Stimulated activated naive CD8-positive, alpha-beta T cell treated with anti-CD3 and anti-CD28 coated beads, Interleukin-15, Interleukin-2, amounts not matched to agents 100 ng/mL and 50 ng/mL, for 24 hours (primary cell): ENCODE results near the gene GAS2.

Source experiments
- H3K27ac Mint-ChIP-seq: one replicate; pipeline ENCODE4 v1.8.0; 2021; ENCODE audit warnings: mild to moderate bottlenecking, mixed read lengths
- H3K27me3 Mint-ChIP-seq: one replicate; pipeline ENCODE4 v1.8.0; 2021; ENCODE audit warnings: mixed read lengths
- H3K36me3 Mint-ChIP-seq: one replicate; pipeline ENCODE4 v1.8.0; 2021; ENCODE audit warnings: low read depth, mixed read lengths
- H3K4me1 Mint-ChIP-seq: one replicate; pipeline ENCODE4 v1.8.0; 2021; ENCODE audit warnings: low read depth, mixed read lengths
- H3K4me3 Mint-ChIP-seq: one replicate; pipeline ENCODE4 v1.8.0; 2021; ENCODE audit warnings: mild to moderate bottlenecking, mixed read lengths
- H3K9me3 Mint-ChIP-seq: one replicate; pipeline ENCODE4 v1.8.0; 2021; ENCODE audit warnings: mixed read lengths

Gene GAS2

GRCh38 chr11:22809893-22810292 is 143.5 kb downstream of the GAS2 start:
- Mint-ChIP-seq H3K36me3 (no peaks in the 10 kb centered on the region), H3K9me3 (peaks cover 8% of the 10 kb centered on the region), H3K4me3 (no peak overlapping the region), H3K27me3 (no peaks in the 10 kb centered on the region), H3K27ac (no peak overlapping the region), H3K4me1 (peaks cover 10% of the 10 kb centered on the region)

DNA sequence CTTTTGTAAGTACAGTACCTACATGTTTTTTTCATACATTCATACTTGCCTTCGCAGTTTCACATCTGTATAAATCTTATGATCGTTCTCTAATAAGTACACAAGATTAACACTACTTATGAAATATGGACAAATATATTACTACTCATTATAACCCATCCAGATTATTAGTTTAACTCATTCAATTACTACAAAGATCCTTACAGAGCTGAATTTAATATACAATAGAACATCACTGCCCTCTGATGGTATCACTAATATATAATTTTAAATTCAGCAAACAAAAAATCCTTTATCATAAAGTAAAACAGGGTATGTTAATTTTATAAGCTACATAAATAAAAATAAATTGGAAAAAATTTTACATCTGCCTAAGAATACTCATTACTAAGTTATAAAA is 155.8 kb downstream of the GAS2 start:
- Mint-ChIP-seq H3K27ac (no peak overlapping the region), H3K9me3 (peaks cover 11% of the 10 kb centered on the region), H3K4me1 (peaks cover 2% of the 10 kb centered on the region), H3K4me3 (no peak overlapping the region), H3K36me3 (peaks cover 83% of the 10 kb centered on the region), H3K27me3 (no peaks in the 10 kb centered on the region)

DNA sequence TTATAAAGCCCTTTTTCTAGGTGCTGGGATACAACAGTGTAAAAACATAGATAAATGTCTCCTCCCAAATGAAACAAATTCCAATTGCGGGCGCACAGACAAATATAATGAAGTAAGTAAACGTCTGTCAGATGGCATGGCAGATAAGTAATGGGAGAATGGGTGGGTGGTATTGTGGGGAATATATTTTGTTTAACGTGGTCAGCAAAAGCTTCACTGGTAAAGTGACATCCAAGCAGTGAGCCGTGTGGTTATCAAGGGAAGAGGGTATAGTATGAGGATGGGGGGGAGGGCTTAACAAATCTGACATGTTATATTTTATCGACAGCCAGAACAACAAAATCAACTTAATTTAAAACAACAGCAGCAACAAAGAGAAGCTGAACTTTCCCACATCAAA is 162.0 kb downstream of the GAS2 start:
- no peaks in the 10 kb centered on the region for H3K9me3 Mint-ChIP-seq
- H3K4me3 Mint-ChIP-seq, result peak overlapping the region; percentile 86
- H3K27ac Mint-ChIP-seq, result peak overlapping the region; percentile 66
- peaks cover 29% of the 10 kb centered on the region for H3K36me3 Mint-ChIP-seq
- no peaks in the 10 kb centered on the region for H3K27me3 Mint-ChIP-seq
- peaks cover 16% of the 10 kb centered on the region for H3K4me1 Mint-ChIP-seq

DNA sequence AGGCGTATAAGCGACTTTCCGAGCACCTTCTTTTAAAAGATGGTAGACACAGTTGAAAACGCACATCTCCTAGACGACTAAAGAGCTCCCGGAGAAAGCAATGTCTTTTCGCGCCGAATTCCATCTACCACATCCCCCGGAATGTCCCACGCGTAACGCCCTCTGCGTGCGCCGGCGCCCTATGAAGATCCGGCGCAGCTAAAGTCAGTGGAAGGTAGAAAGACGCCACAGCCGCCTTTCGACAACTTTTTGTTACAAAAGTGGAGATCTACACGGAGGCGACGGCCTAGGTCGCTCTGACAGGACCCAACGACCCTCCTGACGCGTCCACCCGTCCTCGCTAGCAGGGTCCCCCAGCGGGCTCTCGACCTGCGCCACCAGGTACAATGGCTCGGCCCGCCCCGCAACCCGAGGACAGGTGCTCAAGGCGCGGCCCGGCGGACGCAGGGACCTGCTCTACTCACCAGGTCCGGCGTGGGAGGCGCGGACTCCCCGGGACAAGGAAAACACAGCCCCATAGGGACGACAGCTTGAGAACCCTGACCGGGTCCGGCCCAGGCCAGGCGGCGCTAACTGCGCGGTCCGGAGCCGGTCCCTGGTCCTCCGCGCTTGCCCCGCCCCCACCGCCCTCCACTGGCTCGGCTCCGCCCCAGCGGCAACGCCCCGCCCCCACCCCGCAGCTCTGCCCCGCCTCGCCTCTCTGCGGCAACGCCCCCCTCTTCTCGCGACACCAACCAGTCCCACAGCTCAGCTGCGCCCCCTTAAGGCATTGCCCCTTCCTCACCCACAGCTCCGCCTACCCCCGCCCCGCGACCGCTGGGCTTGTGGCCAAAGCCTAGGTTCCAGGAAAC is 163.0 kb downstream of the GAS2 start, which contains the start of gene SVIP:
Gene SVIP (minus strand): TSS at position 571 of the 851 bp plus-strand sequence. CDS start 53 bp downstream, at position 518.
- Mint-ChIP-seq H3K27ac (peak within 1 kb of the TSS; percentile 86), H3K36me3 (peaks cover 26% of the 10 kb centered on the region), H3K4me1 (peaks cover 16% of the 10 kb centered on the region), H3K4me3 (peak within 1 kb of the TSS; percentile 86), H3K9me3 (no peaks in the 10 kb centered on the region), H3K27me3 (no peaks in the 10 kb centered on the region)

DNA sequence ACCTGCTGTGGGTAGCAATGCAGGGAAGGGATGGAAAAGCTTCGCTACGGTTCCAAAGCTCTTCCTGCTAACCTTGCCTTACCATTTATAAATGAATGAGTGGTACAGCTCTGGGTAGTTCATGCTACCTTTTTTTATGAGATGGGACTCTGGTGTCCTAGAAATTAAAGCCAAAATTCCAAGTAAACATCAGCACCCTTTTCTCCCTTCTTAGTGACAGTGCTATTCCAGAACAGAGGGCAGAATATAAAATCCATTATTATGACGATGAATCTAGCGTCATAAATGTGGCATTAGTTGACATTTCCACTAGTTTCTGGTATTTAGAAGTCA is 163.6 kb downstream of the GAS2 start:
- Mint-ChIP-seq H3K27ac (peak overlapping the region; percentile 31), H3K4me1 (peaks cover 16% of the 10 kb centered on the region), H3K4me3 (peak overlapping the region; percentile 86), H3K9me3 (no peaks in the 10 kb centered on the region), H3K27me3 (no peaks in the 10 kb centered on the region), H3K36me3 (peaks cover 20% of the 10 kb centered on the region)

DNA sequence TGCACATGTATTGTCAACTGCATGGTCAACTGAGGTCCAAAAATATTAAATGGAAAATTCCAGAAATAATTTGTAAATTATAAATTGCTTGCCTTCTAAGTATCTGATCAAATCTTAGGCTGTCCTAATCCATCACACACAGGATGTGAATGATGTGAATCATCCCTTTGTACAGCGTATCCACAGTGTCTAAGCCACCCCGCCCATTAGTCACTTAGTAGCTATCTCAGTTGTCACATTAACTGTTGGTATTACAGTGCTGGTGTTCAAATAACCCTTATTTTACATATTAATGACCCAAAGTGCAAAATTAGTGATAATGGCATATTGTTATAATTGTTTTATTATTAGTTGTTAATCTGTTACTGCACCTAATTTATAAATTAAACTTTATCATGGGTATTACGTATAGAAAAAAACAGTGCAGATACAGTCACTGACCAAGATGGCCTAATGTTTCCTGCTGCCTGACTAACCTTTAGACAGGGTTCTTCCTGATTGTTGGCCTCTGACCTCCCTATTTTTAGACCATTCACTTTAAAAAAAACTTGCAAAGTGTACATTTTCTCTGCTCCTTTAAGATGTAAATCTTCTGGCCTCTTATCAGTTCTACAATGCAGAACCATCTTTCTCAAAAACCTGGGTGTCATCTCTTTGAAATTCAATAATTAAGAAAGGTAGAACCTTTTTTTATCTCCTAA is 166.1 kb downstream of the GAS2 start:
- Mint-ChIP-seq H3K4me1 (peaks cover 13% of the 10 kb centered on the region), H3K36me3 (peaks cover 3% of the 10 kb centered on the region), H3K27me3 (no peaks in the 10 kb centered on the region), H3K27ac (no peak overlapping the region), H3K4me3 (no peak overlapping the region), H3K9me3 (no peaks in the 10 kb centered on the region)

DNA sequence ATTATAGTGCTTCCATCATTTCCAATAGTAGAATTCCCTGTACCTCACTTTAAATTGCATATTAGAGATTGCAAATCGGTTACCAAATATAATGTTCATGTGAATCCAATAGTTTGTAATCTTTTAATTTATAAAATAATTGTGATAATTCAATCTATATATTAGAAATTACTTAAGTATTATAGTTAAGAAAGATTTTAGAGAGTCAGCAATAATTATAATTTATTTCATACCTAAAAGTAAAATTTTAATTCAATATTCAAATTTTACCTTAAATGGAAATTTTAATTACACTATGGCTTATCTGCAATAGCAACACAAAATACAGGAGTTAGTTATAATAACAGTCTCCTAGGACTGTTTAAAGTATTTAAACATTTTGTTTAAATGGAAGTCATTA is 180.3 kb downstream of the GAS2 start:
- Mint-ChIP-seq H3K4me1 (no peaks in the 10 kb centered on the region), H3K27ac (no peak overlapping the region), H3K4me3 (no peak overlapping the region), H3K9me3 (no peaks in the 10 kb centered on the region), H3K27me3 (no peaks in the 10 kb centered on the region), H3K36me3 (peaks cover 5% of the 10 kb centered on the region)

- H3K4me3 Mint-ChIP-seq, result no peak overlapping the region
Measured at GRCh38 chr11:22851477-22851876, 185.1 kb downstream of the GAS2 start.

GRCh38 chr11:22859756-22860155 is 193.3 kb downstream of the GAS2 start:
- Mint-ChIP-seq H3K4me3 (no peak overlapping the region), H3K9me3 (no peaks in the 10 kb centered on the region), H3K27ac (no peak overlapping the region), H3K27me3 (no peaks in the 10 kb centered on the region), H3K4me1 (no peaks in the 10 kb centered on the region), H3K36me3 (peaks cover 3% of the 10 kb centered on the region)

More at GRCh38 chr11:22851477-22851876, 185.1 kb downstream of the GAS2 start:
- H3K9me3 Mint-ChIP-seq, result peaks cover 5% of the 10 kb centered on the region
- no peak overlapping the region for H3K27ac Mint-ChIP-seq
- no peaks in the 10 kb centered on the region for H3K4me1 Mint-ChIP-seq
- H3K36me3 Mint-ChIP-seq, result no peaks in the 10 kb centered on the region
- no peaks in the 10 kb centered on the region for H3K27me3 Mint-ChIP-seq

DNA sequence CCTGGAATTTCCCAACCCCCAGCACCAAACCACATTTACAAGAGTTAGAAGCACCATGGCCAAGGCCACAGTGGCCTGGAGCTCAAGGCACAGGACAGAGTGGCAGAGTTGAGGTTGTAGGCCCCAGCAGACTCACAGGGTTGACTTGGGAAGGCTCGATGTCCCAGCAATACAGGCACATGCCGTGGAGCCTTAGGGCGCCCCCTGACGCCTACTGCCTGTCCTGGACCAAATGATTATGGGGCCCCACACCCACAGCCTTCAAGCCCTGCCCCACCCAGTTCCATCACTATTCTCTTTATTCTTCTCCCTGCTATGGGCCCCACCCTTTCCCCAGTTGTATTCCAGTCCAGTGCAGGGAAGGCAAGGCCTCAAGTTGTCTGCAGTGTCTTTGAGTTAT is 193.8 kb downstream of the GAS2 start, which contains the start of gene CCDC179:
Gene CCDC179 (minus strand): TSS at position 234 of the 400 bp plus-strand sequence. CDS start 53 bp downstream, at position 181.
- Mint-ChIP-seq H3K9me3 (no peaks in the 10 kb centered on the region), H3K4me3 (no peak within 1 kb of the TSS), H3K4me1 (no peaks in the 10 kb centered on the region), H3K36me3 (peaks cover 3% of the 10 kb centered on the region), H3K27ac (no peak within 1 kb of the TSS), H3K27me3 (no peaks in the 10 kb centered on the region)
